ENCODE results near the gene CCDC88B. TPM values are rescaled to one million over a fixed set of nuclear protein-coding genes. Genes with fewer than 3 reads are reported as not detected.

Gene CCDC88B
- total RNA-seq, 4 donors from 2014 or later, result 0.98 to 5.2 (median 2.1) TPM

DNA sequence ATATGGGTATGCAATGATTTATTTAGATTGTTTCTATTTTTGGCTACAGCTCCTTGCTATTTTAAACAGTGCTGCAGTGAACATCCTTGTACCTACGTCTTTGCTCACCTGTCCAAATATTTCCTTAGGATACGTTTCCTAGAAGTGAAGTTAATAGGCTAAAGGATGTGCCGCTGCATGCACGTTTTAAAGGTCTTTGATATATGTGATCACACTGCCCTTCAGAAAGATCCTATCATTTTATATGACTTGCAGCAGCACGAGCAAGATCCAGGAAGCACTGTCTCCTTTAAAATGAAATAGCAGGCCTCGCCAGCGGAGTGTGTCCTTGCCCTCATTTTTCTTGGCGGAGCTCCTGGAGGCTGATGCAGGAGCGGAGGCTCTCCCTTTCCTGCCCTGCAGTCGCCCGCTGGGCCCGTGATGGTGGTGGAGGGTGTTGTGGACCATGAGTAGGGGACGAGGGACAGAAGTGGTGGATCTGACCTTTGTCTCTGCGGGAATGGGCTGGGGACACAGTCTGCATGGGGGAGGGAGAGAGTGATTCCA is 38.4 kb downstream of the CCDC88B start:
- intact Hi-C loops (cut with DNase I; ENCODE audit: low total_unique reads) (no loop called here), in situ Hi-C loops (cut with MboI; ENCODE audit: low sequenced_read_pairs in 4 of 4) (no loop called here)
- Histone ChIP-seq H3K27me3 (no peaks in the 10 kb centered on the region), H3K4me3 (no peak overlapping the region), H3K9me3 (no peaks in the 10 kb centered on the region), H3K27ac (no peak overlapping the region), H3K36me3 (no peaks in the 10 kb centered on the region), H3K4me1 (peaks cover 4 to 11% of the 10 kb centered on the region in 2 donors)
- no peak for DNase-seq
- no peak for ATAC-seq
- TF ChIP-seq CTCF (IDR thresholded peaks at IDR 0.05 in 4 of 5, conservative IDR thresholded peaks at IDR 0.05 in 1 of 5) (no peak), POLR2A (IDR thresholded peaks at IDR 0.05) (no peak)

DNA sequence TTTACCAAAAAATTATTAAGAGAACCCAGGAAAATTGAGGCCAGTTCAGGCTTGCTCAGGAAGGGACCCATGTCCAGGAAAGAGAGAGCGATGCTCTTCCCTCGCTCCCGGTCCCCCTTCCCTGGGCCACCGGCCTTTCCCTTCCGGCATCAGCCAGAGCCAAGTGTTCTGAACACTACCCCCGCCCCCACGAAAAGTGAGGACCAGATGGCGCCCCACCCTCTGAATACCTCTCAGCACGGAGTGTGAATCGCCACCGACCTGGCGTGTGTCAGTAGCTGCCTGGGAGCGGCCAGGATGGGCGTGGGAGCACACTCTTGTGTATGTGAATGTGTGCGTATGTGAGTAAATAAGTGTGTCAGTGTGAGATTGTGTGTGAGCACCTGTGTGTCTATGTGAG is 39.2 kb downstream of the CCDC88B start:
- H3K27ac ChIP-seq, result no peak overlapping the region
- TF ChIP-seq POLR2A (IDR thresholded peaks at IDR 0.05) (no peak), CTCF (IDR thresholded peaks at IDR 0.05 in 4 of 5, conservative IDR thresholded peaks at IDR 0.05 in 1 of 5) (no peak)
- no peaks in the 10 kb centered on the region for H3K9me3 ChIP-seq
- H3K27me3 ChIP-seq, result no peaks in the 10 kb centered on the region
- H3K4me1 ChIP-seq, result peaks cover 4 to 11% of the 10 kb centered on the region in 2 donors
- no peak overlapping the region for H3K4me3 ChIP-seq
- ATAC-seq (no peak), DNase-seq (no peak)
- in situ Hi-C loops (cut with MboI; ENCODE audit: low sequenced_read_pairs in 4 of 4) (no loop called here), intact Hi-C loops (cut with DNase I; ENCODE audit: low total_unique reads) (no loop called here)
- no peaks in the 10 kb centered on the region for H3K36me3 ChIP-seq

DNA sequence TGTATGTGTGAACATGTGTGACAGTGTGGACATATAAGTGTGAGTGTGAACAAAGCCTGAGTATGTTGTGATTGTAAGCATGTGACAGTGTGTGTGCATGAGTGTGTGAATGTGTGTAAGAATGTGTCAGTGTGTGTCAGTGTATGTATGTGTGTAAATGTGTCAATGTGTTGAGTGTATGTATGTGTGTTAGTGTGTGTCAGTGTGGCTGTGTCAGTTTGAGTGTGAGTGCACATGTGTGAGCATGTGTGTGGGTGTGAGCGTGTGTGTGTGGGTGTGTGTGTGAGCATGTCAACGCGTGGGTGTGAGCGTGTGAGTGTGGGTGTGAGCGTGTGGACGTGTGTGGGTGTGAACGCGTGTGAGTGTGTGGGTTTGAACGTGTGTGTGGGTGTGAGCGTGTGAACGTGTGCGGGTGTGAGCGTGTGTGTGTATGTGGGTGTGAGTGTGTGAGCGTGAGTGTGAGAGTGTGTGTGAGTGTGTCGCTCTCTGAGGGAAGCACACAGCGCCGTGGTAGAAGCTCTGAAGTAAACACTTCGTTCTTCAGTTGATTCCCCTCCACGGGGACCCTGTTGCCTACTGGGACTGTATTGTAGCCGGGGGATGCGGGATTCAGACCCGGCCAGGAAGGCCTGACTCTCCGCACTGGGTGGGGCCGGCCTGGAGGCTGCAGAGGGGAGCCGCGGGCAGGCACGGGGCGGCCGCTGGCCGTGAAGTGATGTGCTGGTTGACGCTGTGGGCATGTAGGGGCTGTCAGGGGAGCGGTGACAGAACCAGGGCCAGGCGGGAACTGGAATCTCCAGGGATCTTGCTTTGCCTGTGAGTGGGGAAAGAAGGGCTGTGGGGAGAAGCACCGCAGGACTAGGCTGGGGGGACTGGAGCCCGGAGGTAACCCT is 40.1 kb downstream of the CCDC88B start:
- no peak overlapping the region for H3K4me3 ChIP-seq
- peaks cover 4 to 11% of the 10 kb centered on the region in 2 donors for H3K4me1 ChIP-seq
- no peak for DNase-seq
- H3K36me3 ChIP-seq, result no peaks in the 10 kb centered on the region
- intact Hi-C loops (cut with DNase I; ENCODE audit: low total_unique reads) (no loop called here), in situ Hi-C loops (cut with MboI; ENCODE audit: low sequenced_read_pairs in 4 of 4) (no loop called here)
- ATAC-seq, result no peak
- no peak for TF ChIP-seq CTCF (IDR thresholded peaks at IDR 0.05 in 4 of 5, conservative IDR thresholded peaks at IDR 0.05 in 1 of 5)
- TF ChIP-seq POLR2A (IDR thresholded peaks at IDR 0.05), result no peak
- H3K27ac ChIP-seq, result no peak overlapping the region
- no peaks in the 10 kb centered on the region for H3K9me3 ChIP-seq
- no peaks in the 10 kb centered on the region for H3K27me3 ChIP-seq

GRCh38 chr11:64381350-64381749 is 41.3 kb downstream of the CCDC88B start:
- H3K4me3 ChIP-seq, result no peak overlapping the region
- no peaks in the 10 kb centered on the region for H3K9me3 ChIP-seq
- H3K27me3 ChIP-seq, result no peaks in the 10 kb centered on the region
- TF ChIP-seq POLR2A (IDR thresholded peaks at IDR 0.05) (no peak), CTCF (IDR thresholded peaks at IDR 0.05 in 4 of 5, conservative IDR thresholded peaks at IDR 0.05 in 1 of 5) (no peak)
- in situ Hi-C loops (cut with MboI; ENCODE audit: low sequenced_read_pairs in 4 of 4), result no loop called here
- intact Hi-C loops (cut with DNase I; ENCODE audit: low total_unique reads), result no loop called here
- DNase-seq (no peak), ATAC-seq (no peak)
- H3K36me3 ChIP-seq, result no peaks in the 10 kb centered on the region
- H3K4me1 ChIP-seq, result peaks cover 4 to 11% of the 10 kb centered on the region in 2 donors
- no peak overlapping the region for H3K27ac ChIP-seq
